H1 (cell line): ENCODE measurements around the gene CDH20. TPM values are rescaled to one million over a fixed set of nuclear protein-coding genes. Genes with fewer than 3 reads are reported as not detected.

ENCODE experiments used
- ASH2L ChIP-seq: fragments of 200-600, 300-600 bp; sonication (generic); IDR thresholded peaks from one replicate; pipeline ENCODE4 v1.7.1; 2017; ENCODE audit warnings: low read length
- KDM5A ChIP-seq: fragments of 200-600 bp; IDR thresholded peaks from 2 replicates; pipeline ENCODE4 v1.7.1; 2012; ENCODE audit warnings: mild to moderate bottlenecking, low read length, inconsistent platforms, mixed read lengths
- polyA plus RNA-seq, 7 experiments: library from polyadenylated mRNA; depleted of rRNA in 3 of 7; stranded (reverse) in 5 of 7; unstranded in 2 of 7; fragments of >200 nt in 5 of 7; fragments of 200-250 nt in 2 of 7; gene quantifications; 1 replicate in 5 of 7; 2 replicates in 1 of 7; 4 replicates in 1 of 7; pipeline versions ENCODE4 v1.2.1 to v1.2.3, GENCODE V29; 2011 to 2013; ENCODE audit warnings: missing spikeins in 2 of 7, mixed read lengths in 2 of 7
- total RNA-seq: library from RNA; stranded (reverse); fragmentation: NEBNext Ultra II Directional; extraction: Animal tissue kit (Norgen Biotek cat#: 25700); gene quantifications from 2 replicates; pipeline ENCODE4 v1.2.1, GENCODE V29; 2021

CDH20 gene
- total and polyA plus RNA-seq, 2 of the 8 experiments (the other 6 are each of a cell fraction or from before 2014, with no cell fraction given), result 0.07 to 0.12 TPM

DNA sequence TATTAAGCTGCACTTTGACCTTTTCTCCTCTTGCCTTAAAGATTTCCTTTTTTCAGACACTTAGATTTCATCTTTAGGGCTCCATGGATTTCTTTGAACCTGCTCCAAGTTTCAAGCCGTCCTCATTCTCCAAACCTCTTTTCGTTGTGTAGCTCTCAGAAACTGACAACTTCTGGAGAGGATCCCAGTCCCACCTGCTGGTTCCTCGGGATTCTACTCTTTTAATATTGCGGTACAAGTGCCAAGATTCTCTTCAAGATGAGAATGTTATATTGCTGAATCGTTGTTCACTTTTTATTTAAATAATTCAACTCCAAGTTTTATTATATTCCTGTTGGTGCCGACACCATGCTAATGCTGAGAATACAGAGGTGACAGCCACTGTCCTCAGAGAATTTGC, 141.1 kb downstream of the CDH20 start (continued):
- TF ChIP-seq KDM5A, result no peak
- no peak for TF ChIP-seq ASH2L
- TF ChIP-seq, all 59 proteins: peak for 0
